Lung (tissue), 12 donors: ENCODE measurements around the gene SDC1. TPM values are rescaled to one million over a fixed set of nuclear protein-coding genes. Genes with fewer than 3 reads are reported as not detected.

Source experiments
- ATAC-seq: fragments of 200-7000 bp; cut with Tn5 transposase; one replicate; pipeline ENCODE4 v1.9.1; 2020; ENCODE audit warnings: moderate number of reproducible peaks; ENCODE audit not compliant: insufficient read depth, low FRiP score
- DNase-seq, 3 donors: peaks; one replicate each; pipeline ENCODE4 v3.0.0-alpha.2; 2013 to 2017
- H3K27ac ChIP-seq, 2 donors: one replicate each; pipeline ENCODE4 v1.5.1; 2013; ENCODE audit warnings: mild to moderate bottlenecking in 2 of 2, moderate library complexity in 2 of 2, control low read depth in 1 of 2, inconsistent platforms in 1 of 2, low read depth in 1 of 2, low read length in 1 of 2
- H3K27me3 ChIP-seq, 3 donors: one replicate each; pipeline ENCODE4 v1.5.1; 2013; ENCODE audit warnings: low read length in 2 of 3; ENCODE audit not compliant: control insufficient read depth in 3 of 3, insufficient read depth in 3 of 3
- H3K36me3 ChIP-seq, 4 donors: one replicate each; pipeline ENCODE4 v1.5.1; 2013; ENCODE audit warnings: low read length in 4 of 4, mild to moderate bottlenecking in 1 of 4, moderate library complexity in 1 of 4; ENCODE audit not compliant: control insufficient read depth in 4 of 4, insufficient read depth in 4 of 4
- H3K4me1 ChIP-seq, 5 donors: one replicate each; pipeline ENCODE4 v1.5.1; 2013; ENCODE audit warnings: low read length in 5 of 5, mild to moderate bottlenecking in 2 of 5, moderate library complexity in 1 of 5; ENCODE audit not compliant: control insufficient read depth in 5 of 5, insufficient read depth in 5 of 5
- H3K4me3 ChIP-seq: one replicate; pipeline ENCODE4 v1.5.1; 2013; ENCODE audit warnings: mild to moderate bottlenecking, control low read depth, moderate library complexity
- H3K9ac ChIP-seq, 2 donors: one replicate each; pipeline ENCODE4 v1.5.1; 2013; ENCODE audit warnings: low read length in 2 of 2, control low read depth in 1 of 2; ENCODE audit not compliant: insufficient read depth in 1 of 2
- H3K9me3 ChIP-seq, 4 donors: one replicate each; pipeline ENCODE4 v1.5.1; 2013; ENCODE audit warnings: low read length in 3 of 4, mild to moderate bottlenecking in 1 of 4, moderate library complexity in 1 of 4; ENCODE audit not compliant: control insufficient read depth in 4 of 4, insufficient read depth in 3 of 4
- WGBS, 2 donors: extraction: QIAGEN DNeasy Blood & Tissue Kit; methylation state at CpG; one replicate each; pipeline ENCODE4 v1.1.7; 2013; 5-methylcytosine and 5-hydroxymethylcytosine counted together
- polyA plus RNA-seq, 2 donors: library from polyadenylated mRNA; stranded (reverse); fragments of 200-250 nt; gene quantifications; one replicate each; pipeline ENCODE4 v1.2.1, GENCODE V29; 2013
- total RNA-seq, 2 donors: library from RNA; depleted of rRNA in 1 of 2; stranded (reverse); fragments of >200 nt in 1 of 2; gene quantifications; one replicate each; pipeline ENCODE4 v1.2.1, GENCODE V29; 2014 to 2021
- TF ChIP-seq, protein P1 (sequence below): IDR thresholded peaks from 2 replicates; pipeline ENCODE4 v1.5.1; 2012; ENCODE audit warnings: mild to moderate bottlenecking; ENCODE audit errors: control extremely low read depth, extremely low read depth
- donor health status: control.
- donor health status: control.
- donor health status: Bipolar disorder and iron deficiency.
- donor health status: healthy.
- donor health status: DM: yes; HTN: yes; CAD: no.

SDC1 gene
- total and polyA plus RNA-seq, 4 donors, result 94.1 to 234 (median 173) TPM

DNA sequence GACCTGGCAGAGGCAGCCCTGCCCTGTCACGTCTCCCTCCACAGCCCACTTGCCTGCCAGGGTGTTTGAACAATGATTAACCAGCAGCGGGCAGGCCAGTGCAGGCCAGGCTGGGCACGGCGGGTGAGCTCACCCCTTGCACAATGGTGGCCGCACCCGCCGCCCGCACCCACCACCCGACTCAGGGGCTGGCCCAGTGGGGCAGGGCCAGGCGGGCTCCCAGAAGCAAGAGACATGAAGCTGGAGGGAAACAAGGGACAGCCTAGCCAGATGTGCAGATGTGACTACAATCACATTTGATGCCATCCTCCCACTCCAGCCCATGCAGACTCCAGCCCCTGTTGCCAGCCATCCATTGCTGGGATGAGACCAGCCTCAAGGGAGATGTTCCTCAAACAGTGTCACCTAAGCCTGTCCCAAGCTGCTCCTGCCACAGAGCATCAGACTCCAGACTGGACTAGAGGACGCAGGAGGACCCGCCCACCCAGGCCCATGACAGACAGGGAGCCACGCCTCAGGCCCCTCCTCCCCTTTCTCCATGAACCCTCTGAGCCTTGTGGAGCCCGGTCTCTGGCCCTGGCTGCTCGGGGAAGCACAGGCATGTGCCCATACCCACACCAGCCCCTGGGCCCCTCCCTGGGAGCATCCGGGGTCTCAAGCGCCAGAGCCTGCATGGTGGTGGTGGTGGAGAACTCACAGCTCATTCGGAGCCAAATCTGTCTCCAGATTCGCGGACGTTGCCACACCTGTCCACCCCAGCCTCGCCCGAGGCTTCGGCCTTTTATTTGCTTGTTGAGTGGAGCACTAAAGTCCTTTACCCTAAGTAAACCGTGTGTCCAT, 45.0 kb downstream of the SDC1 start:
- WGBS, 2 donors, result 75 to 83% methylated on average over 25 of the region's 25 CpGs
- H3K27ac ChIP-seq, result peak overlapping the region in 1 of 2 donors; percentile 91

GRCh38 chr2:20179466-20179754, 45.5 kb downstream of the SDC1 start:
- H3K4me1 ChIP-seq, result peaks cover 0 to 38% (median 2%) of the 10 kb centered on the region in 5 donors
- DNase-seq (no peak), ATAC-seq (no peak)
- no peak overlapping the region for H3K4me3 ChIP-seq
- H3K9ac ChIP-seq, result no peak overlapping the region
- peak overlapping the region in 1 of 2 donors; percentile 91 for H3K27ac ChIP-seq
- TF ChIP-seq, protein P1, sequence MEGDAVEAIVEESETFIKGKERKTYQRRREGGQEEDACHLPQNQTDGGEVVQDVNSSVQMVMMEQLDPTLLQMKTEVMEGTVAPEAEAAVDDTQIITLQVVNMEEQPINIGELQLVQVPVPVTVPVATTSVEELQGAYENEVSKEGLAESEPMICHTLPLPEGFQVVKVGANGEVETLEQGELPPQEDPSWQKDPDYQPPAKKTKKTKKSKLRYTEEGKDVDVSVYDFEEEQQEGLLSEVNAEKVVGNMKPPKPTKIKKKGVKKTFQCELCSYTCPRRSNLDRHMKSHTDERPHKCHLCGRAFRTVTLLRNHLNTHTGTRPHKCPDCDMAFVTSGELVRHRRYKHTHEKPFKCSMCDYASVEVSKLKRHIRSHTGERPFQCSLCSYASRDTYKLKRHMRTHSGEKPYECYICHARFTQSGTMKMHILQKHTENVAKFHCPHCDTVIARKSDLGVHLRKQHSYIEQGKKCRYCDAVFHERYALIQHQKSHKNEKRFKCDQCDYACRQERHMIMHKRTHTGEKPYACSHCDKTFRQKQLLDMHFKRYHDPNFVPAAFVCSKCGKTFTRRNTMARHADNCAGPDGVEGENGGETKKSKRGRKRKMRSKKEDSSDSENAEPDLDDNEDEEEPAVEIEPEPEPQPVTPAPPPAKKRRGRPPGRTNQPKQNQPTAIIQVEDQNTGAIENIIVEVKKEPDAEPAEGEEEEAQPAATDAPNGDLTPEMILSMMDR, result no peak
- WGBS, 2 donors, result 73 to 90% methylated on average over 3 of the region's 3 CpGs
- H3K9me3 ChIP-seq, result no peaks in the 10 kb centered on the region
- no peaks in the 10 kb centered on the region for H3K36me3 ChIP-seq
- H3K27me3 ChIP-seq, result no peaks in the 10 kb centered on the region

More for the DNA sequence above, 45.0 kb downstream of the SDC1 start:
- no peaks in the 10 kb centered on the region for H3K36me3 ChIP-seq
- ATAC-seq (peak; percentile 58), DNase-seq (peak; percentile 46 to 75 (median 60))
- peaks cover 0 to 44% (median 8%) of the 10 kb centered on the region in 5 donors for H3K4me1 ChIP-seq
- no peaks in the 10 kb centered on the region for H3K9me3 ChIP-seq
- no peaks in the 10 kb centered on the region for H3K27me3 ChIP-seq
- TF ChIP-seq, protein P1, result no peak
- no peak overlapping the region for H3K9ac ChIP-seq
- no peak overlapping the region for H3K4me3 ChIP-seq

GRCh38 chr2:20178666-20179465, 46.1 kb downstream of the SDC1 start:
- Histone ChIP-seq H3K36me3 (no peaks in the 10 kb centered on the region), H3K27ac (peak overlapping the region in 1 of 2 donors; percentile 91), H3K27me3 (no peaks in the 10 kb centered on the region), H3K4me3 (no peak overlapping the region), H3K9ac (no peak overlapping the region), H3K4me1 (peaks cover 0 to 33% (median 0%) of the 10 kb centered on the region in 5 donors), H3K9me3 (no peaks in the 10 kb centered on the region)
- 73 to 88% methylated on average over 10 of the region's 10 CpGs for WGBS, 2 donors
- ATAC-seq, result no peak
- DNase-seq, result peak in 1 of 3 donors; percentile 1
- TF ChIP-seq, protein P1, result no peak
